NOMO-1 (cell line): ENCODE measurements around the gene SLC43A3.

ENCODE experiments used
- DNase-seq, 2 experiments: peaks; one replicate each; lab custom pipeline; 2025; ENCODE audit not compliant: unreplicated experiment in 2 of 2; lab: John Stamatoyannopoulos, UW

SLC43A3 gene

DNA sequence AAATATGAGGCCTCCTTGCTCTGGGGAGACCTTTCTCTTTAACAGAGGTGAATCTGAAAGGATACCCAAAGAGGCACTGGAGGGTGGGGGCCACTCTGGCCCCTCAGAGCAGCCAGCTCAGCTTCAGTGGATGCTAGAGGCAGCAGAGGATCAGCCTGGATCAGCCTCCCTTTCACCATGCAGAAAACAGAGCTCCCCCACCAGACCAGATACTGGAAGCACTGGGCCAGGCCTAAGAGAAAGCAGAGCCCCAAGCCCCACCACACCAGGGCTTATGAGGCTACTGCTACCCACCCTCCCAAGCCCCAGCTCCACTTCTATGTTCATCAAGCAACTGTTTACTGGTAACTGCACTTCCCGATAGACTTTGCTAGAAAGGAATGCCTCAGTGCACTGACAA, 4.0 kb upstream of the SLC43A3 start:
- DNase-seq: no peak

DNA sequence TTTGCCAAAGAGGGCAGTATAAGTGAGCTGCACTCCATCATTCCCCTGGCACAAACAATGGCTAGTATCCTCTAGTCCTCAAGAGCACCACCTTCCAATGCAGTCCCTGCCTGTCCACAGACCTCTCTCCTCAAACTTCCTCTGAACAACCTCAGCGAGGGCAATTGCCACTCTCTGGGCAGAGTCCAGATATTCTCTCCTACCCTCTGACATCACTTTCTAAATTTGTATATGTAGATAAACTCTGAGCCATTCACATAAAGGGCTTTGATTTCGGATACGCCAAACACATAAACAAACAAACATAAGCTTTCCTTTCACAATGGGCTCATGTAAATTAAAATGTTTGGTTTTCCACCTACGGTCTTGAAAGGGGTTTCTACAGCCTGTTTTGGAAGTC, 3.0 kb upstream of the SLC43A3 start:
- DNase-seq: no peak

DNA sequence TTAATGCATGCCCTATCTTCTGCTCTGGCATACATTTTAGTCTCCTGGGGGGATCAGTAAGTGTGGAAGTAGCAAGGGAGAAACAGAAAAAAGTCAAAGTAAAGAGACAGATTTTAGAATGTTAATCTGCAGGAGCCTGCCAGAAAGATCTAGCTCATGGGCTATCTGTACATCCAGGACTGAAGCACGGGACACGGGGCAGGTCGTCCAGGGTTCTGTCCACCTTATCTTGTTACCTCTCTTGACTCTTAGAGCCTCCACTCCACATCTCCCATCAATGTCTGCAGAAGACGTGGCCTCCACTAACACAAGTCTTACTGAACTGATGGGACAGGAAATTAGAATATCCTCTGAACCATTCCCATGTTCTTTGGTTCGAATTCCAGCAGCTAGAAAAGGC, 1.7 kb upstream of the SLC43A3 start:
- no peak for DNase-seq

DNA sequence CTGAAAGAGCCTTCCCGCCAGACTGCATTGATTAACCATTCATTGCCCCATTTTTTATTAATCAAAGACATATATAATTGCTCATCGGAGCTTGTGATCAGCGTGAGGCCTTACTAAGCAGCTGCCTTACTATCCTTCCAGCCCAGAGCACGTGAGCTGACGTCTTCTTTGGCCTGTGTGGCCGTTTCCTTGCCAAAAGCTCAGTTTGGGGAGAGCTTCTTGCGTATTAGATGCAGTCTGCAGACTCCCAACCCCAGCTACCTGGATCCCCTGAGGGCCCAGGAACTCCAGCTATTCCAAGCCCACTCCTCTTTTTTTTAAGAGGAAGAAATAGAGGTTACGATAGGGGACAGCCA, 784 bp upstream of the SLC43A3 start:
- DNase-seq: no peak

DNA sequence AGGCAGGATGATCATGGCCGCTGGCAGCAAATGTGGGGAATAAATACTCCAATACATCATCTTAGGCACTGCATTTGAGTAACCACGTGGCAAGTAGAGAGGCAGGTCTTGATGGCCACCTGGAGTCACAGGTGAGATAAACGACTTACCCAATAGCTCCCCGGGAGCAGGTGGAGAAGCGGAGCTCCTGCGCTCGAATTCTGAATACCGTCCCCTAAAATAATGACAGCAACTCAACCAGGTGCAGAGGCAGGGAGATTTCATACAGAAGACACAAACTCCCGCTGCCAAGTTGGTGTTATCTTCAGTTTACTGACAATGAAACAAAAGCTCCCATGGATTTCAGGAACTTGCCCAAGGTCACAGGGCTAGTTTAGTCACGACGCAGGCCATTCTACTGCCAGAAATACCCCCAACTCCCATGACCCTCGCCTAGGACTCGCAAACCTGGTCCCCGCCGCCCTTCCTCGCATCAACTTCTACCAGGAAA, 437 bp downstream of the SLC43A3 start:
- DNase-seq: no peak

DNA sequence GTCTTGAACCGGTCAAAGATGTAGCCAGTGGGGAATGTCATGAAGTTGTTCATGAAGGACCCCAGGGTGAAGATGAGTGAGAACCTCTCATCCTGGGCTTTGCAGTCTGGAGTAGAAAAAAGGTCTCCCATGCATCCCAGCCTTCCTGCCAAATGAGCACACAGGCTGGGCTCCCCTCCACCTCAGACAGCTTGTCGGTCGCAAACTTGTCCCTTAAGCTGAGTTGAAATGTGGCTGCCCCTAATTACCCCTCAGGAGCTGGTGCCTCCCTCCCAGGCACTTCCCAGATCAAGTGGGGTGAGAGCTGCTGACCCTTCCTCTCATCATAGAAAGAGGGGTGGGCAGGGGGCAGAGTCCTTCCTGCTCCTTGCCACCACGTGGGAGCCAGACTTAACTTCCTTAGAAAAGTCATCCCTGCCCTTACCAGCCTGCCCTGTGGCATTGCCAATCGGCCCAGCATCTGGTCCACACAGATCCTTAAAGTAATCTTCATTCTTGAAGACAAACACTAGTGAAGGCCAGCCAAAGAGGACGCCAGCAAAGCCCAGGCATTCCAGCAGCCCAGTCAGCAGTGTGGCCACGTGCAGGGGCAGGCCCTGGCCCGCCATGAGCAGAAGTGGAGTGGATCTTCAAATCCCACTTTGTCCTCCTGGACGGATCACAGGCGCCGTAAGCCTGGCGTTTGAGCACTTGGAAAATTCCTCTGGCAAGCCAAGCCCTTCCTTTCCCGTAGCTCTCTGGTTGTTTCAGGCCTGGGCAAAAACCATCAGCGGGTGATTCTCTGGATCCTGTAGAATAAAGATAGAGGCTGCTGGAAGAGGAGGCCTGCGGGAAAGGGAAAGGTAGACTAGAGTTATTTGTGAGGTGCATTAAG, 1.1 kb downstream of the SLC43A3 start:
- DNase-seq: no peak

DNA sequence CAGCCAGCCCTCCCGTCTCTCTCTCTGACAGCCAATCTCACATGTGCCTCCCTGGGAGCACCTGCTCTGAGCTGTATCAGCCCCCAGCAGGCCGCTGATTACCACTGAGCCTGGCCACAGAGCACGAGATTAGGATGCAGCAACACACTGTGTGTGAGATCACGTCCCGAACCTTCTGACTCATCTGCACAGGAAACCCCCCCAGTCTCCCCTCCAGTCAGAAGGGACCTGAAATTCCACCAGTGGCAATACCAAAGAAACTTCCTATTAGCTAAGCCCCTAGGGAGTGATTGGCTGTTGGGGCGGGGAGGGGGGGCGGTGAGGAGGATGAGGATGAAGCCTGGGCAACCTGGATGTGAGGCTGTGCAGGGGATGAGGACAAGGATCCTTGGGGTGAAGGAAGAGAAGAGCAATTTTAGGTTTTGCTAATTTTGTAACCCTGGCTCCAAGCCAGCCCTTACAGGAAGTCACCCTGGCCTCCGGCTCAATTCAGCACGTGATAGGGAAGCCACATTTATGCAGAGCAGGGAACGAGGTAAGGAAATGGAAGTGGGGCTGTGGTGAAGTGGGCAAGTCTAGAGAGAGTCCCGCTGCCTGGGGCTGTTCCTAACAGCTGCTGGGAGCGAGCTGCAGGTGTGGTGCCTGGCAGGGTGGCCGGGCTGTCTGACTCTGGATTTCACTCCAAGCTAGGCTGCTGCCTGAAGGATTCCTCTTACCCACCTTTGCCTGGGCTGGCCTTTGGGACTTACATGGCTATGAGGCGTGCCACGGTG, 1.9 kb downstream of the SLC43A3 start:
- peak; percentile 94 to 95 for DNase-seq

DNA sequence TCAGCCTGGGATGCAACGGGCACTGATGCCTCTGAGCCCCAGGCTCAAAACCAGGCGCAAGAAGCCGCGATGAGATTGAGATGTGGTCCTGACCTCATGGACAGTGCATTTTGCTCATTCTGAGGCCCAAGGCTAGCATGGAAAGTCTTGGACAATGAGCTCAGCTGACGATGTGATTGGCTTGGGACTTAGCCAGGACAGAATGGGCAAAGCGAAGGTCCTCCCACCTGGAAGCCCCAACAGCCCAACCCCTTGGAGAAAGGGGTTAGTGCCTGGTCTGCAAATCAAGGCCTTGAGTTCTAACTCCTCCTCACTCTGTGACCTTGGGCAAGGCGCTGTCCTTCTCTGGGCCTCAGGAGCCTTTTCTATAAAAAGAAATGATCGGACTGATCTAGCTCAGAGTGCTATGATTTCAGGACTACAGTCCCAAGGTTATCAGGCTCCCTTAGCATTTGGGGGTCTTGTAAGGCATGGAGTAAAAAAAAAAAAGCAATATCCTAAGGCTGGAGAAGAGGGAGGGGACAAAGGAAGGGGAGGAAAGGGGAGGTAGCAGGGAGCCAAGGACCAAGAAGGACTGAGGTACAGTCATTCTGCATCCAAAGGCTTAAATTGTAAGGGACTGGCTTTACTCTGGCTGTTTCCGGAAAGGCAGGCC, 2.7 kb downstream of the SLC43A3 start:
- no peak for DNase-seq

DNA sequence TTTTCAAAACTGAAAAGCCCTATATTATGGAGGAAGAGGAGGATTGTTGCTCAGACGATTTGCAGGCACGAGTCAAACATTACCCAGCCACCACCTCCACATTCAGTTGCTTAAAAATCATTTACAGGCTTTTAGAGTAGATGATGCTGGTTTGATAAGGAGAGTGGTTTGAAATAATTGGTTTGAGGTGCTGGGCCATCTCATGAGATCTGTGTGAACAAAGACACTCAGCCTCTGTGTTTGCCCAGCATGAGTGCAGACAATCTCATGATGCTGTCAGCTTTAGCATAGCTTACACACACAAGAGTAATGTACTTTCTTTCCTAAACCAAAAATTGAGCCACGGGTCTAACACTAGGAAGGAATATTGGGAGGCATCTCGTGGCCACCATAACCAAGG, 4.3 kb downstream of the SLC43A3 start:
- DNase-seq: no peak

DNA sequence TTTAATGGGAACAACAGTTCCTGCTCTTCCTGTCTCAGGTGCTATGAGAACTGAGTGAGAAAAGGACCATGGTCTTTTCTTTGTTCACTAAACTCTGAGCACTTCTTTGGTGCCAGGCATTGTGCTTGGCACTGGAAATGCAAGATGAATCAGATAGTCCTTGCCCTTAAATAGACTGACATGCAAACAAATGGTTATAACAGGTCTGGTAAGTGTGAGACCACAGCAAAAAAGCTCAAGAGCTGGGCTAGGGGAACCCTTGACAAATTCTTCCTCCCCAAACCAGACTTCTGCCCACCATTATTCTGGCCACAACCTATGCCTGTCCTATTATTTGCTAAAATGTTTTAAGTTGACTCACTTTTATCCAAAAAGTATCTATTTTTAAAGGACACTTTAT, 5.1 kb downstream of the SLC43A3 start:
- no peak for DNase-seq

DNA sequence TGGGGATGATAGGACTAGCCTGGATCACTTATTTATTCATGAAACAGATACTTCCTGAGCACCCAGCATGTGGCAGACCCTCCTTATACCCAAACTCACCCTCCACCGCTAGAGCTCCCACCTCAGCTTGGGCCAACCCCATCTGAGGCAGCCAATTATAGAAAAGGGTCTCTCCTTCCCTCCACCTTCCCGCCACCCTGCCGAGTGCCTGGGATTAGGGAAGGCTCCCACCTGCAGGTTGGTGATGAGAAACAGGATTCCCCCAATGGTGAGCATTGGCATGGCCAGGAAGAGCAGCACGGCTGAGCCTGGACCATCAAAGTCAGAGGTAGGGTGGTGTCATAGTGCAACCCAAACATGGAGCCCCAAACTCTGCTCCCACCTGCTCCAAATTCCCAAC, 5.9 kb downstream of the SLC43A3 start:
- DNase-seq: no peak

DNA sequence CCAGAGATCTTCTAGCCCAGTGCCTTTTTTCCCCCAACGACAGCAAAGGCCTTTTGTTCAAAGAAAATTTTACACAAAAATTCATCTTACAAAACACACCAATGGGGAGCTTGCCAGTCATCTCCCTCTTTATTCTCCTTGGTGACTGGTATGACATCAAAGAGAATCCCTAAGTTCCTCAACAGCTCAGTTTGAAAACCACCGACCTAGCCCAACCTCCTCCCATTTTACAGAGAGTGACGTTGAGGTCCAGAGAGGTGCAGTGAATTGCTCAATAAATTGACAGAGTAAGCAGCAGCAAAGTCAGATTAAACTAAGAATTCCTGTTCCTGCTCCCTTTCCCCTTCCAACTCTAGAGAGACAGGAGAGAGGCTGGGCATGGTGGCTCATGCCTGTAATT, 7.8 kb downstream of the SLC43A3 start:
- no peak for DNase-seq

DNA sequence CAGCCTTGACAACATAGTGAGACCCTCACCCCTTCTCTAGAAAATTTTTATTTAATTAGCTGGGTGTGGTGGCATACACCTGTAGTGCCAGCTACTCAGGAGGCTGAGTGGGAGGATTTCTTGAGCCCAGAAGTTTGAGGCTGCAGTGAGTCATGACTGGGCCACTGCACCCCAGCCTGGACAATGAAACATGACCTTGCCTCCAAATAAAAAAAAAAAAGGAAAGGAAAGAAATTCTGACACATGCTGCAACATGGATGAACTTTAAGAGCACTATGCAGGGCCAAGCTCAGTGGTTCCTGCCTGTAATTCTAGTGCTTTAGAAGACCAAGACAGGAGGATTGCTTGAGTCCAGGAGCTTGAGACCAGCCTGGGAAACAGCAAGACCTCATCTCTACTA, 8.8 kb downstream of the SLC43A3 start:
- DNase-seq: no peak

DNA sequence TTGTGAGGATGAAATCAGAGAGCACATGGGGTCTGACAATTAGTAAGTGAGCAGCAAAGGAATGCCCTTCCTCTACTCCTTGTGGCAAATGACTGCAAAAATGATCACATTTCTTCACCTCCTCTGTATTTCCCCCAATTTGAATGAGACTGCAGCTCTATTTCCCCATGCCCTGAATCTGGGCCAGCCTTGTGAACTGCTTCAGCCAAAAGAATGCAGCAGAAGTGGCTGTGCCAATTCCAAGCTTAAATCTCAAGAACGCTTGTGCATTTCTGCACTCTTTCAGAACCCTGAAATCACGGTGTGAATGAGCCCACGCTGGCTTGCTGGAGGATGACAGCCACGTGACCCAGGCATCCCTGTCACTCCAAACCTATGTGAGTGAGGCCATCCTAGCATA, 9.9 kb downstream of the SLC43A3 start:
- DNase-seq: no peak

DNA sequence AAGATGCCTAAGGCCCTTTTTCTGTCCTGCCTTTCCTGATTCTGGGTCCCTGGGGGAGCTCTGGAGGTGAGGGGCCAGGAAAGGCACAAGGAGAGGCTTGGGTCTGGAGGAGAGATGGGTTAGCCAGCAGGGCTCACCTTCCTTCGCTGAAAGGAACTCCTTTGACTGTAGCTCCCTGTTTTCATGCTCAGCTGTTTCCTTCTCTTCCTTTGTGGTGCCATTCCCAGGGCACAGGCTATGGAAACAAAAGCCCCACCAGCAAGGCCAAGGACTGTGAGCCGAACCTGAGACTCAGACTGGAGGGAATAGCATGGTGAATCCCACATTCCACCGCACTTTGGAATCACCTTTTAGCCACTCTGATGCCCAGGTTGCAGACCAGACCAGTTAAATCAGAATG, 10.5 kb downstream of the SLC43A3 start:
- no peak for DNase-seq

DNA sequence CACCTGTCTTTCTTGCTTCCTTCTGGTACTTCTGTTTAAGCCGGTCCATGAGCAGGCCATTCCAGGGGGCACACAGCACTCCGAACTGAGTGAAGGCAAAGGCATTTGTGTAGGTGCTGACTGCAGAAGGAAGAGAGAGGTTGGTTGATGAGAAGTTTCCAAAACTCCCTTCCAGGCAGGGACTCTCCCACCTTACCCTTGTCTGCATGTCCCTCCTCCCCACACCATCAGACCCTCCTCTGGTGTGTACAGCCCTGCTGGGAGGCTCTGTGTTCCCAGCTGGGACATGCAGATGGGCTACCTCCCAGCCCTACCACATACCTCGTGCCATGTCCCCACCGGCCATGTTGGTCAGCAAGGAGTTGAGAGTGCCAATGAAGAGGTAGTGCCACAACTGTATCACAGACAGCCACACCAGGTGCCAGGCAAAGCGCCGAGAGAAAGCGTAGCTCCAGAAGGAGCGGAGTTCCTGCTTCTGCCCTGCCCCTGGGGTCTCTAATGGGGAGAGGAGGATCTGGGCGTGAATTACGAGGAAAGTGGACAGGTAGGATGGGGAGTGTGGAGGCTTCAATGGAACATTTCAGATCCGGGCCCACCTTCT, 12.2 kb downstream of the SLC43A3 start:
- no peak for DNase-seq

DNA sequence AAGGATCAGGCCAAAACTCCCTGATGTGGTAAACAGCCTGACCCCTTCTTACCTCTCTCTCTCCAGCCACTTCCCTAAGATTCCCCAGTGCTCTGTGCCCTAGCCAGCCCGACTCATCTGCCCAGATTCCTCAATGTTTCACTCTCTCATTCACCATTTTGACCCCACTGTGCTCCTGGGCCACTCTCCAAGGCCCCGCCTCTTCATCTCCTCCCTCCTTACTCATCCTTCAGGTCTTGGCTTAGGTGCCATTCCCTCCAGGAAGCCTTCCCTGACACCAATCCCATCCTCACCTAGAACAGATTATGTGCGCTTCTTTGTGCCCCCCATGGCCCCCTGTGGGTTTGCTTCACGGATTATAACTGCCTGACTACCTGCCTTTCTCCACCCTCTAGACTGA, 13.2 kb downstream of the SLC43A3 start:
- no peak for DNase-seq

DNA sequence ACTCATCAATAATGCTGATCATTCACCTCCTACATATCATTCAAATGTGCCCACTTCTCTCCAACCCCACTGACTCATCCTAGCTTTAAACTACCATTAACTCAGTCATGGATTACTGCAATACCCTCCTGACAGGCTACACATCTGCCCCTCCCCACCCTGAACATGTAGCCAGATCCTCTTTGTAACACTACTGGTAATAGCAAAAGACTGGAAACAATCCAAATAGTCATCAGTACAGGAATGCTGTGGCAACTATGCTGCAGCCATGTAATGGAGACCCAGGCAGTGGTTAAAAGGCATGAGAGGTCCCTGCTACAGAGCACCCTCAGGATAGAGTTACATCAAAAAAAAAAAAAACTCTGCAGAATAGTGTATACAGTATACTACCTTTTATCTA, 16.6 kb downstream of the SLC43A3 start:
- DNase-seq: no peak

DNA sequence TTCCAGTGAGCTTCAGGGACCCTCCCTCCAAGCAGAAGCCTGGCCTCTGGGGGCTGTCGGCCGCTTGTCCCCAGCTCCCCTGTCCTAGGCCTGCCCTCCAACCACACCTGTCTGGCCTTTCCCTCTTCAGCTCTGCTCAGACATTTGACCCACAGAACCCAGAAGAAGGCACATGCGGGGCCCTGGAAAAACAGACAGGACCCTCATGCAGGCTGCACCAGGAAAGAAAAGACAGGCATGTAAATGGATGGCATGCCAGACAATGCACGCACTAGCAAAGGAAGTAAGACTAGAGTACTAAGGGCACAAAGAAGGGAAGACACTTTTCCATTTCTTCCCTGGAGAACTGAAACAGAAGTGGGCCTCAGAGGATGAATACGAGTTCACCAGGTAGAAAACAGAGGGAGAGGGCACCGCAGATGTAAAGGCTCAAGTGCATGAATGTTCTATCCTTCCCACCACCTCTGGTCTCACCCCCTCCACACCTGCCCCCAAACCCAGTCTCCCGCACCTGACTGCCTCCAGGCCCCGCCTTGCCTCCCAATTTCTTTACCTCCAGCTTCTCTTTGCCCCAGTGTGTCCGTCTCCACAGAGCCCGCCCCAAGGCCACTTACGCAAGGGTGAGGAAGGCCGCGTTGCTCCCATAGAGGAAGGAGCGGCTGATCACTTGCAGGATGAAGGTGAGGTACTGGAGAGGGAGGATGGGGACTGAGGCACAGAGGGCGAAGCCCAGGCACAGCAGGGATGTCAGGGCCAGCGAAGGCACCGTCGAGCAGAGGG, 17.4 kb downstream of the SLC43A3 start:
- DNase-seq: no peak

DNA sequence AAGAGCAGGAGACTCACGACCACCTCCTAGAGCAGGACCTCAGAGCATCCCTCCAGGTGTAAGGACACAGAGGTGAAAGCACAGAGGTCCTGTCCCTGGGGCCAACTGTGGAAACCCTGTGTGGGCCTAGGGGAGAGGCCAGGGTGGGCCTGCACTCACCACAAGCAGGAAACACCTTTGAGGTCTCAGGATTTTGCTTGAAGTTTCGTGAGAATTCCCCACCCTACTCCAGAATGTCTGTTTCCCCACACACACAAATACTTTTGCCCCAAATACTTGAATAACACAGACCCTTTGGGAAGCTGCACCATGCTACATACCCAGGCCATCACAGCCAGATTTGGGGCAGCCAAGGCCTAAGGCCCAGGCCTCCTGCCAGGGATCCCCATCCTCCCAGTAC, 18.1 kb downstream of the SLC43A3 start:
- DNase-seq: no peak
